ENCODE results near the gene CDT1.
"Not testable (repeated sequence)": the region's sequence is repeated elsewhere in the genome, so short reads cannot be mapped to it uniquely, and the experiment has no call there.

The CDT1 gene

DNA sequence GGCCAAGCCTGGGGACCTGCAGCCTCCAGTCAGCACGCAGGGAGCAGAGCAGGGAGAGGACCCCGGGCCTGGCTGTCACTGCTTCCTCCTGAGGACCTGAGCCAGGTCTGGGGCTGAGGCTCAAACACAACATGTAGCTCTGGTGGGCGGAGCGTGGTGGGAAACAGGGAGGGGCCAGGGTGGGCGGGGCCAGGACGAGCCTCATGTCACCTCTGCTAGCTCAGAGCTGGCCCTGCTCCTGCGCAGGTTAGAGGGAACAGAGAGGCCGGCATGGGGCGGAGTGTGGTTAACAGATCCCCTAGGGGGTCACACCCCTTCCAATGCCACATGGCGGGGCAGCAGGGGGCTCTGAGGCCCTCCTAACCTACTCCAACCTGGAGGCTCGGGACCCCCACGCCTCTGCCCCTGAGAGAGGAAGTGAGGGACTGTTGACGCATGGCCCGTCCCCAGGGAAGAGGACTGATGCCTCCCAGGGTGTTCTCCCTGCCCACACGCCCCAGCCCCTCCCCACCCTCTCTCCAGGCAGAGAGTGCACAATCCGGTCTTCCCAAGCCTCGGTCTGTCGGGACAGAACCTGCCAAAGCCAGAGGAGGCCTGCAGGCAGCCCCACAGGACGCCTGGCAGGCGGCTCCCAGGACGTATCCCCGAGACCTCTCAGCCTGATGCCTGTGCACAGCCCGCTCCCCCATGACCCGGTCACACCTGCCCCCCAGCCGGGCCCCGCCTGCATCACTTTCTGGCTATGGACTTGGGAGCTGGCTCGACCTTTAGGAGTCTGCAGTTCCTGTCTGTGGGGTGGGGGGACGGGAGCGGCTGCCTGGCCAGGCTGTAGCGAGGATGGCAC is 33.8 kb upstream of the CDT1 start:
- no peak for DNase-seq

DNA sequence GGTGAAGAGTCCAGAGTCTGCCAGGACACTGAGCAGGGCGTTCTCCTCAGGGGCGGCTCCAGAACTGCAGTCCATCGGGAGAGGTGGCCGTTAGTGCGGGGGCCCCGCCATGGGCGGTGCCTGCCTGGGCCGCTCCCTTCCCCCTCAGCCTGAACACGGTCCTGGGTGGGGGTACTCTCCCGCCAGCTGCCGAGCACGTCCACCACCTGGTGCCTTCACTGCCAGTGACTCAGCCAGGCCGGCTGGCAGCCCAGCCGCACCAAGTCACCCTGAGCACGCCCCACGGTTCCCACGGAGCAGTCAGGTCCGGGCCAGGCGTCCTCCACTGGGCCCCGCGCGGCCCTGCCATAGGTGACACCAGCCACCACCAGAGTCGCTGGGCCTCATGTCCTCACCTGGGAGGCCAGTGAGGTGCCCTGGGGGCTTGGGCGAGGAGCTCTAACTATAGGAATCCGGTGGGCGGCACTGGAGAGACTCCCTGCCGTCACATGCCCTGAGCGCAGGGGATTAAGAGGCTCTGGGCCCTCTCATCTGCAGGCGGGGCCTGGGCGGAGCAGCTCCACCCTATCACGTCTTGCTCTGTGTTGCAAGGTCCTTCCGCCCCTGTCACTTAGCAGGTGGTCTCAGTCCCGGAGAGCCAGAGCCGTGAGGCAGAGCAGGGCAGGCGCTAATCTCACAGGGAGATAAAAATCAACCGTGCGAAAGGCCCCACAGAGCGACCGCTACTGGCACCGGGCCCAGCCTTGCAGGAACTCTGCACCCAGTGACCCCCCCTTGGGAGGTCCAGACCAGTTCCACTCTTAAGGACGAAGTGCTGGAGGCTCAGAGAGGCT is 32.9 kb upstream of the CDT1 start:
- DNase-seq, result peak; percentile 69

DNA sequence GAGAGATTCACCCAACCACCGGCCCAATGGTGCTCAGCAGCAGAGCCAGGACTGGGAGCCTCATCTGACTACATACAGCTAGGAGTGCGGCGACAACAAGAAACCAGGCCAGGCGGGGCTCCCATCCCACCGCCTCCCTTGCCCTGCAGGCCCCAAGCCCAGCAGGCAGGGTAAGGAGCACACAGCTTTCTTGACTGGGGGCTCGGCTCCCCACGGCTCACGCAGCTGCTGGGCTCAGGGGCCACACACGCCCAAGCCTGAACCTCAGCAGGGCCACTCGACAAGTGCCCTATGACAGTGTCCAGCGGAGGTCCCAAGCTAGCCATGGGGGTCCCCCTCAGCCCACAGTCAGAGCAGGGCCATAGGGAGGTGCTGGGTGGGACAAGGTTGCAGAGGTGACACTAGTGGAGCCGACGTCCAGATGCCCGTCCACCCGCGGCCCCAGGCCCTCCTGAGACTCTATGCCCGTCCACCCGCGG is 32.3 kb upstream of the CDT1 start:
- DNase-seq, result no peak

DNA sequence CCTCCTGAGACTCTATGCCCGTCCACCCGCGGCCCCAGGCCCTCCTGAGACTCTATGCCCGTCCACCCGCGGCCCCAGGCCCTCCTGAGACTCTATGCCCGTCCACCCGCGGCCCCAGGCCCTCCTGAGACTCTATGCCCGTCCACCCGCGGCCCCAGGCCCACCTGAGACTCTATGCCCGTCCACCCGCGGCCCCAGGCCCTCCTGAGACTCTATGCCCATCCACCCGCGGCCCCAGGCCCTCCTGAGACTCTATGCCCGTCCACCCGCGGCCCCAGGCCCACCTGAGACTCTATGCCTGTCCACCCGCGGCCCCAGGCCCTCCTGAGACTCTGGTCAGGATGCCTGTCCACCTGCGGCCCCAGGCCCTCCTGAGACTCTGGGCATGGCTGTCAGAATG is 31.8 kb upstream of the CDT1 start:
- DNase-seq, result not testable (repeated sequence)

DNA sequence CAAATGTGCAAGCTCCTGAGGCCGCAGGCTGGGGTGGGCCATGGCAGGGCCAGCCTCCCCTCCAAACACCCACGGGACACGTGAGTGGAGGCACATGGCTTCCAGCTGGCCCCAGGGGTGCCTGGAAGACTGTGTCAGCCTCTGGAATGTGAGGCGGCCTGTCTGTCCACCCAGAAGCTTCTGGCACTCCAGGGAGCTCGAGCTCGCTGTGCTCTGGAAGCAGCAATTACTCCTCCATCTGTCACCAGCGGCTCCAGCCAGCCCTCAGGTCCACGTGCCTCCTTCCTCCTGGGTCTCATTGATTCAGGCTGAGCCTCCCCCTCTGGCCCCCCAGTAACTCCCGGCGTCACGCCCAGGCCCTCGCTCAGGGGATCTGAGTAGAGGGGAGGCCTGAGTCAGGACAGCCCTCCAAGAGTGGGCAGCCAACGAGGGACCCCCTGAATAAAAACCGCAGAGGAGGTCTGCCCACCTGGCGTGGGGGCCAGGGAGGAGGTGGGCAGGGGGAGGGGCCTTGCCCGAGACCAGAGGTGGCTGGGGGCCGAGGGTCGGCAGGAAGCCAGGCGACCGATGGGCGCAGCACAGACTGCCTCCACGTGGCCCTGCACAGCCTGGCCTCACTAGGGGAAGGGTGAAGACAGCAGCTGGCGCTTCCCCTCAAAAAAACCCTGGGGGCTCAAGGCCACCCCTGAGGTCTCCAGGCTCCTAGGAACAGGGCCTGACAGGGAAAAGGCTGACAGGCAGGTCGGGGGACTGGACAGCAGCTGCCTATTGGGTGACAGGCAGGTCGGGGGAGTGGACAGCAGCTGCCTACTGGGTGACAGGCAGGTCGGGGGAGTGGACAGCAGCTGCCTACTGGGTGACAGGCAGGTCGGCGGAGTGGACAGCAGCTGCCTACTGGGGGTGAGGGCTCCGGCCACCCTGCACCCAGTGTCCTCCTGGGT is 30.4 kb upstream of the CDT1 start:
- DNase-seq, result peak; percentile 80

DNA sequence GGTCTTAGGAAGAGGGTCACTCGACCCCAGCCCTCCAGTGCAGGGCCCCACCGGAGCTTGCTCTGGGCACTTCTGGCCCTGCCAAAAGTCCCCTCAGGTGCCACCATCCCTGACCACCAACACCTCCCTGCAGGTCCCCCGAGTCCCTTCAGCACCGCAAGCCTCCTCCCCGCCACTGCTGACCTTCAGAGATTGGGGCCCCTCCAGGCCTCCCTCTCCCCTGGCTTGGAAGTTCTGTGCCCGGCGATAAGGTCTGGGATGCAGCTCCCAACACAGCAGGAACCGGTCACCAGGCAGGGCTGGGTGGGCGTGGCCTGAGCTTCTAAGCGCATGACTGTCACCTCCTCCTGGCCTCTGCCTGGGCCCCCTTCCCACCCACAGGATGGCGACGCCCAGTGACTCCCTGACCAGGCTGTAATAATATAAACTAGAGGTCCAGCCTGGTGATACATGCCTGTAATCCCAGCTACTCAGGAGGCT is 29.7 kb upstream of the CDT1 start:
- DNase-seq, result peak; percentile 55

DNA sequence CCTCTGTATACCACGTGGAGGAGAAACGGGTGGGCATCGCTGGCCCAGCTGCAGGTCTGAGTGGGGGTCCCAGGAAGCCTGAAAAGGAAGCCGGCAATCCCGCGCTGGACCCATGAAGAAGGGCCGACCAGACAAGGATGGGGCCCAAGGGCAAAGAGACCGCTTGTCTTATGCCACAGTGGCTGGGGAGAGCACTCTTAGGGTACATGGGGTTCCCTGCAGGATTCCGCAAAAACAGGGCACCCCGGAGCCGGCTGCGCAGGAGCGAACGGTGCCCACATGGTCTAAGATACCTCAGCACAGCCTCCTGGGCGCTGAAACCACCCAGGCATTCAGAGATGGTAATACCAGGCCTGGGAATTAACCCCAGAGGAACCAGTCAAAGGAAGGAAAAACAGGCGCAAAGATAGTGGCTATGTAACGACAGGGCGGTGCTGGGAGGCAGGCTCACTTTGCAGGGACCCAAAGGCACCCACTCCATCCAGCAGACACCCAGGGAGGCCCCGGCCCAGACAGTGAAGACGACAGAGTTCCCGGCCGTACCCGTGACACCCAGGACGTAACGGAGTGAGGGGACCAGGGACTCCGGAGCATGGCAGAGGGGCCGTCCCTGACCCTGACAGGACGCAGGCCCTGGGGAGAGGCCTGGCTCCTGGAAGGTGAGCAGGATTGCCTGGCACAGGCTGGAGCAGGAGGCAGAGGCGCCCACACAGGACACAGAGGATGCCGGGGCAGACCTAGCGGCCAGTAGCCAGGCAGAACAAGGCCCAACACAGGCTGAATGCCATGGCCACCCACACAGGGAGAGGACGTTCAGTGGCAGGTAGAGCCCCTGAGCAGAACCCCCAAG is 28.8 kb upstream of the CDT1 start:
- no peak for DNase-seq

DNA sequence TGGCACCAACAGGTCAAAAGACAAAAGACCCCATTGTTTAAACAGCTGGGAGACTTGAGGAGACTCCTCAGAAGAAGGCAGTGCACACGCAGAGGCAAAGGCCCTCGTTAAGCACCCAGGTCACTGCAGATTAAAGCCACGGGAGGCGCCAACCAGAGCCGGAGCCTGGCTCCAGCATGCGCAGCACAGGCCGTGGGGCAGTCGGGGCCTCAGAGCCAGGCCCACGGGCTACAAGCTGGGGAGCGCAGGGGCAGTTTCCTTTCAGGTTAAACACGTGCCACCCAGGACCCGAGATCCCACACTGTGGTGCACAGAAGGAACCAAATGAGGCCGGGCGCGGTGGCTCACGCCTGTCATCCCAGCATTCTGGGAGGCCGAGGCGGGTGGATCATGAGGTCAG is 27.8 kb upstream of the CDT1 start:
- DNase-seq, result no peak

DNA sequence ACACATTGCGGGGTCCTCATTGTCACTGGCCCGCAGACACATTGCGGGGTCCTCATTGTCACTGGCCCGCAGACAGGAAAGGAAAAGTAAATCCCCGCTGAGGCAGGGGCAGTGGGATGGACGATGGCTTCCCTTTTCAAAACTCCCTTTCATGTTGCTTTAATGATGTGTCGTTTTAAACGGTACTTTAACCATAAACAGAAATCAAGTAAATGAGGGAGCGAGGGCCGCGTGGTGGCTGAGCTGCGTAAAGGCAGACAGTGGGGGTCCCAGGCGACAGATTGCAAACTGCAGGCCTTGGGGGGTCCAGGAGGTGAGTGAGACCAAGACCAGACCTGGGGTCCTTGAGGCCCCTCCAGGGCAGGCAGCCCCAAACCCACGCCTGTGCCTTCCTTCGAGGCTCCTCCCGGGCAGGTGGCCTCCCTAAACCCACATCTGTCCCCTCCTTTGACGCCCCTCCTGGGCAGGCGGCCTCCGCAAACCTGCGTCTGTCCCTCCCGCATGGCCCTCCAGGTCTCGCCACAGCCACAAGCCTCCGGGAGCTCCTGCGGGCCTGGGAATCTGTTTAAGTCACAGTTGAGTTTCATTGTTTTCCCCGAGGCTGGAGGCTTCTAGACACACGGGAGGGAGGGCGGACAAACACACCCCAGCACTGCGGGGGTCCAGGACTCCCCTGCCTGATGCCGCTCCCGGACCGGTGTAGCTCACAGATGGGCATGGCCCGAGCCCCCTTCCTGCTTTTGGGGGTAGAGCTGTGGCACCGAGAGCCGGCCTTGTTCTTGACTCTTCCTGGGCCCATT is 25.9 kb upstream of the CDT1 start:
- DNase-seq, result peak; percentile 73

DNA sequence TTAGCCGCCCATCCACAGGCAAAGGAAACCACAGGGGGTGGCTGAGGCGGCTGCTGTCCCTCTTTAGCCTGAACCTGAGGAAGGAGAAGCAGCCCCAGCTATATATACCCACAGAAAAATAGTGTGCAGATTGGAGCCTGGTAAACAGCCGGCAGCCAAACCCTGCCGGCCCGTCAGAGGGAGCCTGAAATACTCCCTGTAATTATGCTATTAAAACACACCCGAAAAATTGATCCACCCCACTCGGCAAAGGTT is 25.4 kb upstream of the CDT1 start:
- DNase-seq, result no peak

DNA sequence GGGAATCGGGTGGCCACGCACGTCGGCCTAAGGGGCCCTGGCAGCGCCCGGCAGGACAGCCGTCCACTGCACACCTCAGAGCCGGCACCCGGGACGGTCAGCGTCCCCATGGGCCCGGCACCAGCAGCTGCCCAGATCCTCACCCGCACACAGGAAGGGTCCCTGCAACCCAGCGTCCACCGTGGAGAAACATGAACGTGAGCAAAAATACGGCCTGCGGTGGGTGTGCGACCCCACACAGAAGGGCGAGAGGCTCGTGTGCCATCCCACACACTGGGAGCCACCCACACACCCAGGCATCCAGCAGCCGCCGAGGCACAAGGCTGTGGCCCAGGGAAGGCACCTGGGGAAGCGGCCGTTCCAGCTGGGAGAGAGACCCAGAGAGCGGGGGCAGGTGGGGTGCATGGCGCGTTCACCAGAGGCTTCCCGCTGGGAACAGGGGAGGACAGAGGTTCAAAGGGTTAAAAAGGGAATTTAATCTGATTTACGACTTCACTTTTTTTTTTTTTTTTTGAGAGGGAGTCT is 25.0 kb upstream of the CDT1 start:
- no peak for DNase-seq

DNA sequence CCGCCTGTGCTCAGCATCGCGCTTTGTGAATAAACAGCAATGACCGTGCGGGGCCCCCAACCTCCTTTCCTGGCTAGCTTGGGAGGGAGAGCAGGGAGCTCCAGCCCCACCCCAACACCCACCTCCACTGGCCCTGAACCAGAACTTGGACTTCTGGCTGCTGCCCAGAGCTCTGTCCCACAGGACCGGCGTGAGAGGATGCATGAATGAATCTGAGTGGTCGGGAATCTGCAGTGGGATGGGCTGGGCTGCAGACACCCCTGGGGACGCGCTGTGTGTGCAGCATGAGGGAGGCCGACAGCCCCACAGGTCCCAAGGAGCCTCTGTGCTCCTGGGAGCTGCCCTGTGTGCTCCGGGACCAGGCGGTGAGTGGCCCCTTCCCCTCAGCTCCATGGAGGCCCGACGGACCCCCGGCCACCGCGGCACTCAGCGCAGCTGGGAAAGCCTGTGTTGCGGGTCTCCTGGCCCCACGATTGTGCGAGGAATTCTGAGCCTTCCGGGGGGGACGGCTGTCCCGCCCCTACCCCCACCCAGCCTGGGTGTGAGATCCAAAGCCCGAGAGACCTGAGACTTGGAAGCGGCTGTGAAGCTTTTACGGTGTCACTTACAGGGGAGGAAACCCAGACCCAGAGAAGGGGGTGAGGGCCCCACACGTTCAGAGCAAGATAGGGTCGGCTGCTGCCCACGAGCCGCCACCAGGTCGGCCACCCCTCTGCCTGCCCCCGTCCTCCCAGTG is 24.0 kb upstream of the CDT1 start:
- no peak for DNase-seq

DNA sequence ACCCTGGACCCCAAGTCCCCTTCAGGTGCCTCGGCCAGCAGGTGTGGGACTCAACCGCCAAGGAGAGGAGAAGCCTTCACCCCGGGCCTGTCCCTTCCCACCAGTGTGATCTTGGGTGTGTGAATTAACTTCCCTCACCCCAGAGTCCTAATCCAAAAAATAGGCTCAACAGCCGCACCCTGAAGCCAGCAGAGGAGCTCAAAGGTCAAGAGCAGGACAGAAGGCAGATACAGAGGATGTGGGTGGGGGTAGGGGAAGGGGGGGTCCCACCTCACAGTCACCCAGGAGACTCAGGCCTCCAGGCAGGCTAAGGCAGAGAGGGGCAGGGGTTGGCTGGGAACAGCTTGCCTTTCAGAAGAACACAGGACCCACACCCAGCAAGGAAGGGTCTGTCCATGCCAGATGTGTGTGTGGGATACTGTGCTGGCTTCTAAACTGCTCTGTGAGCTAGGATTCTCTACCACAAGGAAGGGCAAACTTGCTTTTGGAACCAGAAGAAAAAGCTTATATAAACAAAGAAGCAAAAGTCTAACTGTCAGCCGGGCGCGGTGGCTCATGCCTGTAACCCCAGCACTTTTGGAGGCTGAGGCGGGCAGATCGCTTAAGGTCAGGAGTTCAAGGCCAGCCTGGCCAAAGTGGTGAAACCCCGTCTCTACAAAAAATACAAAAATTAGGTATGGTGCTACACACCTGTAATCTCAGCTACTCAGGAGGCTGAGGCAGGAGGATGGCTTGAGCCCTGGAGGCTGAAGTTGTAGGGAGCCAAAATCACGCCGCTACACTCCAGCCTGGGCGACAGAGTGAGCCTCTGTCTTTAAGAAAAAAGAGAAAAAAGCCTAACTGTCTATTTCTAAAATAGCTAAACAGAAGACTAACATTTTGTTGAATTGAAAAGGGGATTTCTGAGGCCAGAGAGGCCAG is 23.2 kb upstream of the CDT1 start:
- no peak for DNase-seq

DNA sequence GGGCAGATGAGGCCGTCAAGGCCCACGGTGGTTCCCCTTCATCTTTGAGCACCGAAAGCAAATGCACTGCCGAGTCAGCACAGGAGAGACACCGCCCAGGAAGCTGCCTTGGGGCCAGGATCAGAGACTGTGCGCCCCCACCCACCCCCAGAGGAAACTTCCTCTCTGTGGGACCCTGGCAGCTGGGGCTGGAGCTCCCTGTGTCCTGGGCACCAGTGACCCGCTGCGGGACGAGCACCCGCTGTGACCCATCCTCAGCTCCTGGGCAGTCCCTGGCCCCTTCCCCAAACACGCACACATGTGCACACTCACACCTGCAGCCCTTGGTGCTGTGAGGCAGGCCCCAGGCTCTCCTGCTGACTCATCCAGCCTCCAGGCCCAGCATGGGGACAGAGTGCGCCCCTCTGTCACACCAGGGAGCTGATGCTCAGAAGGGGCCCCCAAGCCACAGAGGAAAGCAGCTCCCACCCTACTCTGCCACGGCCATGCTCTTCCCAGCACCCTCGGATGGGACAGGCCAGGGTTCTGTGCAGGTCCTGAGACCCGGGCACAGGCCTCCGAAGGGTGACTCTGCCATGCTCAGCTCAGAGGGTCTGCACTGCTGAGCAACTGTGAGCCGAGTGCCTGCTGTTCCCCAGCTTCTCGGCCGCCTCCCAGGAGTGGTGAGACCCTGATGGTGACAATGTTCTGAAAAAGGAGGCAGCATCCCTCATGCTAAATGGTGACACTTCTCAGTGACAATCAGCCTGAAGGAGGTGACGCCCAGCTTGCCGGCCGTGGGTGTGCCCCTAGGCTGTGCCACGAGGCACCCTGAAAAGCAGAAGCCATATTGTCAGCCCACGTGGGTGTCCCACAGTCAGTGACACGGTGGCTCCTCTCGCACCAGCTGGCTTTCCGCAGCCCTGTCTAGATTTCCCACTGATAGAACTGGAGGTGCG is 22.2 kb upstream of the CDT1 start:
- no peak for DNase-seq

DNA sequence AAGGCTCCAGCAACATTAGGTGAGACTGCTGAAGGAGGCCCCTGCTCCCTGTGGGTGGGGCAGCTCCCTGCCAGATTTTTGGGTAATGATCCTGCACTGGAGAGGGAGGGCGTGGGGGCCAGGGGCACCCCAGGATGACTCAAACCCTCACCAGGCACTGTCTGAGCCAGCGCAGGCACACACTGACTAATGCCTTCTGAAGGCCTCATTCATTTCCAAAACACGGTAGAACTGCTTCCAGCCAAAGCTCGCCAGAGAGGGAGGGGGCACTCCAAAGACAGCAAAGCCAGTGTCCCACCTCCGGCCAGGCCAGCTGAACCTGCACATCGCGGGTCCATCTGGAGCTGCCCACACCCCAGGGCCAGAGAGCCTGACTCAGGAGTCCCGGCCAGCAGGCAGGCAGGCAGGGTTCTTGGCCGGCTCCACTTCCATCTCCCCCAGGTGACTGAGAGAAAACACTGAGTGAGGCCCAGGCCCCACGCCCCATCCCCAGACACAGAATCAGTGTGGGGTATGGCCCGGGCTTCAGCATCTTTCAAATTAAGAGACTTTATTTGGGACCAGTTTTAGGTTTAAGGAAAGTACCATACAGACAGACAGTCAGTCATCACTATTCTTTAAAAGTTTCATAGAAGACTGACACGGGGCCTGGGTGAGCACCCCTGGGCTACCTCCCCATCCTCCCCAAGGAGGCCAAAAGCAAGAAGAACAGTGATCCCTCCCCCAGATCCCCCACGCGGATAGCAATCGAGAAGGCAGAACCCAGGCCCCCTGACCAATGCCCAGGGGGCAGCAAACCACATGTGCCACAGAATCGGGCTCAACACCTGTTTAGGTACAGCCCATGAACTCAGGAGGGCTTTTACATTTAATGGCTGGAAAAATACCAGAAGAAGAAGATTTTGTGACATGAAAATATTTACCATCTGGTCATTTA is 20.9 kb upstream of the CDT1 start:
- DNase-seq, result no peak

DNA sequence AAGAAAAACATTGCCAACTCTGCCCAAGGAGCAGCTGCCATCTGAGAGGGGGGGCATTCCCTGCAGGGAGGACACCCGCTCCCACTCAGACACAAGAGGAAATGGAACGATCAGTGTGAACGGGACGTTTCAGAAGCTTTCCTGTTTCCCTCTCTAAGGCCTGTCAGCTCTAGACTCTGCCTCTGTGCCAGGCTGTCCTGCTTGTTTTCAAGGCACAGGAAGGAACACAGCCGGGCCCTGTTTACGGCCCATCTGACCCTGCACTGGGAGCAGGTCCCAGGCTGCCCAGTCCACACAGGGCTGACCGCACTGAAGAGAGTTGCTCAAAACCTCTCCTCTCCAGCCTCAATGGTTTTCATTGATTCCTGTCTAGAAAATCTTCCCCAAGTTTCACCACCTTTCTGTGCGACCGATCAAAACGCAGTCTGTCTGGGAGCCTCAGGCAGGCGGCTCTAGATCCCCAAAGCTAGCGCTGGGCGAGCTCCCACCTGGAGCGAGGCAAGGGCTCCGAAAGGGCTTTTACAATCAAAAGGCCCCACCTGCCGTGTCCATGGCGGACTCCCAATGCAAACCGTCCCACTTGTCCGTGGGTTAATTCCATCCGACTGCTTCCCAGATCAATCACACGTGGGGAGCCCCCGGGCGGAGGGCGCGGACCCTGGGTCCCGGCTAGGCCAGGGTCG is 20.1 kb upstream of the CDT1 start:
- no peak for DNase-seq

All from retina (tissue), 1 donor.